ENCODE measurements around the gene VAV2. TPM values are rescaled to one million over a fixed set of nuclear protein-coding genes. Genes with fewer than 3 reads are reported as not detected.

Gene VAV2
- total RNA-seq, 4 donors from 2014 or later = 9.1 to 13.5 (median 10.1) TPM

GRCh38 chr9:133879615-133880014 is 112.5 kb downstream of the VAV2 start:
- DNase-seq (ENCODE audit: extremely low spot score) = no peak
- H3K27me3 ChIP-seq = no peaks in the 10 kb centered on the region

GRCh38 chr9:133878402-133878801 is 113.7 kb downstream of the VAV2 start:
- Histone ChIP-seq H3K36me3 (no peaks in the 10 kb centered on the region), H3K4me1 (peaks cover 0 to 6% (median 0%) of the 10 kb centered on the region in 4 donors), H3K27ac (replicated peaks in 1 of 4) (no peak overlapping the region), H3K4me3 (no peak overlapping the region), H3K27me3 (no peaks in the 10 kb centered on the region), H3K9me3 (no peaks in the 10 kb centered on the region)
- DNase-seq (ENCODE audit: extremely low spot score) = no peak
- TF ChIP-seq POLR2AphosphoS5 (IDR thresholded peaks at IDR 0.05) (no peak), CTCF (IDR thresholded peaks at IDR 0.05) (no peak), EP300 (IDR thresholded peaks at IDR 0.05) (no peak), POLR2A (IDR thresholded peaks at IDR 0.05; ENCODE audit: low read depth) (no peak)
- intact Hi-C loops (cut with DNase I) = no loop called here
- 95% methylated on average over 6 of the region's 13 CpGs for WGBS

More at GRCh38 chr9:133879615-133880014, 112.5 kb downstream of the VAV2 start:
- no peak overlapping the region for H3K4me3 ChIP-seq
- no peaks in the 10 kb centered on the region for H3K36me3 ChIP-seq
- H3K4me1 ChIP-seq = peaks cover 0 to 4% (median 0%) of the 10 kb centered on the region in 4 donors
- 89% methylated on average over 11 of the region's 11 CpGs for WGBS
- TF ChIP-seq CTCF (IDR thresholded peaks at IDR 0.05) (no peak), POLR2AphosphoS5 (IDR thresholded peaks at IDR 0.05) (no peak), EP300 (IDR thresholded peaks at IDR 0.05) (no peak), POLR2A (IDR thresholded peaks at IDR 0.05; ENCODE audit: low read depth) (no peak)
- H3K27ac ChIP-seq (replicated peaks in 1 of 4) = no peak overlapping the region
- no peaks in the 10 kb centered on the region for H3K9me3 ChIP-seq
- intact Hi-C loops (cut with DNase I) = no loop called here

GRCh38 chr9:133877967-133878366 is 114.2 kb downstream of the VAV2 start:
- intact Hi-C loops (cut with DNase I) = no loop called here
- 97% methylated on average over 17 of the region's 17 CpGs for WGBS
- DNase-seq (ENCODE audit: extremely low spot score) = no peak
- Histone ChIP-seq H3K27me3 (no peaks in the 10 kb centered on the region), H3K36me3 (no peaks in the 10 kb centered on the region), H3K4me3 (no peak overlapping the region), H3K4me1 (peaks cover 0 to 9% (median 0%) of the 10 kb centered on the region in 4 donors), H3K9me3 (no peaks in the 10 kb centered on the region), H3K27ac (replicated peaks in 1 of 4) (no peak overlapping the region)
- TF ChIP-seq POLR2AphosphoS5 (IDR thresholded peaks at IDR 0.05) = no peak
- TF ChIP-seq EP300 (IDR thresholded peaks at IDR 0.05) = no peak
- TF ChIP-seq CTCF (IDR thresholded peaks at IDR 0.05) = no peak

- no peaks in the 10 kb centered on the region for H3K36me3 ChIP-seq
- no peak overlapping the region for H3K4me3 ChIP-seq
- H3K9me3 ChIP-seq = no peaks in the 10 kb centered on the region
- WGBS = 88% methylated on average over 3 of the region's 5 CpGs
- no peaks in the 10 kb centered on the region for H3K27me3 ChIP-seq
- no peak for DNase-seq (ENCODE audit: extremely low spot score)
- peaks cover 0 to 9% (median 0%) of the 10 kb centered on the region in 4 donors for H3K4me1 ChIP-seq
- TF ChIP-seq POLR2A (IDR thresholded peaks at IDR 0.05; ENCODE audit: low read depth) = no peak
- TF ChIP-seq CTCF (IDR thresholded peaks at IDR 0.05) = no peak
- TF ChIP-seq EP300 (IDR thresholded peaks at IDR 0.05) = no peak
- no peak overlapping the region for H3K27ac ChIP-seq (replicated peaks in 1 of 4)
- intact Hi-C loops (cut with DNase I) = no loop called here
Observed at GRCh38 chr9:133877327-133877726, 114.8 kb downstream of the VAV2 start.

- Histone ChIP-seq H3K36me3 (no peaks in the 10 kb centered on the region), H3K27ac (replicated peaks in 1 of 4) (no peak overlapping the region), H3K4me1 (peaks cover 0 to 9% (median 0%) of the 10 kb centered on the region in 4 donors), H3K4me3 (no peak overlapping the region), H3K27me3 (no peaks in the 10 kb centered on the region), H3K9me3 (no peaks in the 10 kb centered on the region)
- DNase-seq (ENCODE audit: extremely low spot score) = no peak
- 87% methylated on average over 12 of the region's 13 CpGs for WGBS
- intact Hi-C loops (cut with DNase I) = no loop called here
- TF ChIP-seq CTCF (IDR thresholded peaks at IDR 0.05) (no peak), POLR2AphosphoS5 (IDR thresholded peaks at IDR 0.05) (no peak), POLR2A (IDR thresholded peaks at IDR 0.05; ENCODE audit: low read depth) (no peak), EP300 (IDR thresholded peaks at IDR 0.05) (no peak)
Observed at GRCh38 chr9:133876836-133877235, 115.3 kb downstream of the VAV2 start.

All from esophagus muscularis mucosa (tissue), 4 donors.